ENCODE measurements around the gene SIGLEC7.

- TF ChIP-seq CTCF (IDR thresholded peaks at IDR 0.05) = no peak
- no peak for TF ChIP-seq EP300 (IDR thresholded peaks at IDR 0.05)
Measured at GRCh38 chr19:51138549-51138979, 3.5 kb upstream of the SIGLEC7 start.
